HG02852 (cell line): ENCODE results near the gene CDHR2.
"Not testable (repeated sequence)": the region's sequence is repeated elsewhere in the genome, so short reads cannot be mapped to it uniquely, and the experiment has no call there.

ENCODE experiments used
- ATAC-seq: cut with Tn5 transposase; IDR thresholded peaks from one replicate; pipeline ENCODE4 v1.9.1; 2021; ENCODE audit warnings: mild to moderate bottlenecking, moderate library complexity; ENCODE audit not compliant: unreplicated experiment

The CDHR2 gene

GRCh38 chr5:176538230-176538988 is 10.7 kb upstream of the CDHR2 start:
- ATAC-seq = no peak

- ATAC-seq = no peak
Observed at GRCh38 chr5:176538989-176539384, 10.2 kb upstream of the CDHR2 start.

- no peak for ATAC-seq
Observed at GRCh38 chr5:176540476-176540899, 8.7 kb upstream of the CDHR2 start.

GRCh38 chr5:176540956-176541337 is 8.2 kb upstream of the CDHR2 start:
- no peak for ATAC-seq

GRCh38 chr5:176541338-176542134 is 7.6 kb upstream of the CDHR2 start:
- no peak for ATAC-seq

- no peak for ATAC-seq
Observed at GRCh38 chr5:176542135-176542595, 7.0 kb upstream of the CDHR2 start.

GRCh38 chr5:176542596-176543427 is 6.3 kb upstream of the CDHR2 start:
- ATAC-seq = peak; percentile 46

GRCh38 chr5:176543428-176544182 is 5.5 kb upstream of the CDHR2 start:
- ATAC-seq = peak; percentile 70

GRCh38 chr5:176545388-176545736 is 3.8 kb upstream of the CDHR2 start:
- ATAC-seq = no peak

- ATAC-seq = no peak
Observed at GRCh38 chr5:176545737-176546509, 3.2 kb upstream of the CDHR2 start.

- ATAC-seq = no peak
Observed at GRCh38 chr5:176547802-176548201, 1.3 kb upstream of the CDHR2 start.

GRCh38 chr5:176549871-176550270 is 729 bp downstream of the CDHR2 start:
- ATAC-seq = no peak

GRCh38 chr5:176550275-176550831 is 1.2 kb downstream of the CDHR2 start:
- ATAC-seq = no peak

- not testable (repeated sequence) for ATAC-seq
Observed at GRCh38 chr5:176550937-176551336, 1.8 kb downstream of the CDHR2 start.

- no peak for ATAC-seq
Observed at GRCh38 chr5:176552332-176552869, 3.3 kb downstream of the CDHR2 start.

- ATAC-seq = no peak
Observed at GRCh38 chr5:176553260-176554085, 4.3 kb downstream of the CDHR2 start.

GRCh38 chr5:176557846-176558245 is 8.7 kb downstream of the CDHR2 start:
- ATAC-seq = no peak

- no peak for ATAC-seq
Observed at GRCh38 chr5:176559683-176560082, 10.5 kb downstream of the CDHR2 start.
